Lower leg skin (tissue), 3 donors: ENCODE results near the gene MAPK14.

Experiments
- POLR2A ChIP-seq, 2 donors: fragments of 450-650 bp; IDR thresholded peaks; one replicate each; pipeline ENCODE4 v1.6.1; 2016 to 2017; ENCODE audit warnings: antibody characterized with exemption in 2 of 2, mild to moderate bottlenecking in 1 of 2, moderate library complexity in 1 of 2
- TF ChIP-seq, protein P1 (sequence below), 3 donors: fragments of 450-650 bp; IDR thresholded peaks; one replicate each; pipeline ENCODE4 v1.5.1; 2016; ENCODE audit warnings: antibody characterized with exemption in 3 of 3, mild to moderate bottlenecking in 3 of 3, moderate library complexity in 2 of 3

DNA sequence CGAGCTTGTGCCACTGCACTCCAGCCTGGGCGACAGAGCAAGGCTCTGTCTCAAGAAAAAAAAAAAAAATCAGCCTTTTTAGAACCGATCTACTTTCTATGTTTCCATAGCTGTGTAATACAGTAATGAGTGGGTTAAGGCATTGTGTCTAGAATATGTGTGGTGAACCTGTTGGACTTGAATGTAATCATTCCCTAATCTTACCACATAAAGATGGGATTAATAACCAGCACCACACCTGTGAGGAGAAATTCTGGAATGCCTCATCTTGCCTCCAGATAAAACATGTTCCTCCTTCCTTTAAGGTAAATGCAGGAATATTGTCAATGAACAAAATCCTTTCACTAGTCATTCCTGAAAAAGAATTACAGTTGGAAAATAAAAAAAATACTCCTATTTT lies 43.7 kb downstream of the MAPK14 start:
- TF ChIP-seq, protein P1, sequence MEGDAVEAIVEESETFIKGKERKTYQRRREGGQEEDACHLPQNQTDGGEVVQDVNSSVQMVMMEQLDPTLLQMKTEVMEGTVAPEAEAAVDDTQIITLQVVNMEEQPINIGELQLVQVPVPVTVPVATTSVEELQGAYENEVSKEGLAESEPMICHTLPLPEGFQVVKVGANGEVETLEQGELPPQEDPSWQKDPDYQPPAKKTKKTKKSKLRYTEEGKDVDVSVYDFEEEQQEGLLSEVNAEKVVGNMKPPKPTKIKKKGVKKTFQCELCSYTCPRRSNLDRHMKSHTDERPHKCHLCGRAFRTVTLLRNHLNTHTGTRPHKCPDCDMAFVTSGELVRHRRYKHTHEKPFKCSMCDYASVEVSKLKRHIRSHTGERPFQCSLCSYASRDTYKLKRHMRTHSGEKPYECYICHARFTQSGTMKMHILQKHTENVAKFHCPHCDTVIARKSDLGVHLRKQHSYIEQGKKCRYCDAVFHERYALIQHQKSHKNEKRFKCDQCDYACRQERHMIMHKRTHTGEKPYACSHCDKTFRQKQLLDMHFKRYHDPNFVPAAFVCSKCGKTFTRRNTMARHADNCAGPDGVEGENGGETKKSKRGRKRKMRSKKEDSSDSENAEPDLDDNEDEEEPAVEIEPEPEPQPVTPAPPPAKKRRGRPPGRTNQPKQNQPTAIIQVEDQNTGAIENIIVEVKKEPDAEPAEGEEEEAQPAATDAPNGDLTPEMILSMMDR (IDR thresholded peaks at IDR 0.05), result no peak
- TF ChIP-seq POLR2A (IDR thresholded peaks at IDR 0.05), result no peak
